ENCODE data around the gene PCCA.
"Not testable (repeated sequence)": the region's sequence is repeated elsewhere in the genome, so short reads cannot be mapped to it uniquely, and the experiment has no call there.

PCCA gene, protein sequence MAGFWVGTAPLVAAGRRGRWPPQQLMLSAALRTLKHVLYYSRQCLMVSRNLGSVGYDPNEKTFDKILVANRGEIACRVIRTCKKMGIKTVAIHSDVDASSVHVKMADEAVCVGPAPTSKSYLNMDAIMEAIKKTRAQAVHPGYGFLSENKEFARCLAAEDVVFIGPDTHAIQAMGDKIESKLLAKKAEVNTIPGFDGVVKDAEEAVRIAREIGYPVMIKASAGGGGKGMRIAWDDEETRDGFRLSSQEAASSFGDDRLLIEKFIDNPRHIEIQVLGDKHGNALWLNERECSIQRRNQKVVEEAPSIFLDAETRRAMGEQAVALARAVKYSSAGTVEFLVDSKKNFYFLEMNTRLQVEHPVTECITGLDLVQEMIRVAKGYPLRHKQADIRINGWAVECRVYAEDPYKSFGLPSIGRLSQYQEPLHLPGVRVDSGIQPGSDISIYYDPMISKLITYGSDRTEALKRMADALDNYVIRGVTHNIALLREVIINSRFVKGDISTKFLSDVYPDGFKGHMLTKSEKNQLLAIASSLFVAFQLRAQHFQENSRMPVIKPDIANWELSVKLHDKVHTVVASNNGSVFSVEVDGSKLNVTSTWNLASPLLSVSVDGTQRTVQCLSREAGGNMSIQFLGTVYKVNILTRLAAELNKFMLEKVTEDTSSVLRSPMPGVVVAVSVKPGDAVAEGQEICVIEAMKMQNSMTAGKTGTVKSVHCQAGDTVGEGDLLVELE

DNA sequence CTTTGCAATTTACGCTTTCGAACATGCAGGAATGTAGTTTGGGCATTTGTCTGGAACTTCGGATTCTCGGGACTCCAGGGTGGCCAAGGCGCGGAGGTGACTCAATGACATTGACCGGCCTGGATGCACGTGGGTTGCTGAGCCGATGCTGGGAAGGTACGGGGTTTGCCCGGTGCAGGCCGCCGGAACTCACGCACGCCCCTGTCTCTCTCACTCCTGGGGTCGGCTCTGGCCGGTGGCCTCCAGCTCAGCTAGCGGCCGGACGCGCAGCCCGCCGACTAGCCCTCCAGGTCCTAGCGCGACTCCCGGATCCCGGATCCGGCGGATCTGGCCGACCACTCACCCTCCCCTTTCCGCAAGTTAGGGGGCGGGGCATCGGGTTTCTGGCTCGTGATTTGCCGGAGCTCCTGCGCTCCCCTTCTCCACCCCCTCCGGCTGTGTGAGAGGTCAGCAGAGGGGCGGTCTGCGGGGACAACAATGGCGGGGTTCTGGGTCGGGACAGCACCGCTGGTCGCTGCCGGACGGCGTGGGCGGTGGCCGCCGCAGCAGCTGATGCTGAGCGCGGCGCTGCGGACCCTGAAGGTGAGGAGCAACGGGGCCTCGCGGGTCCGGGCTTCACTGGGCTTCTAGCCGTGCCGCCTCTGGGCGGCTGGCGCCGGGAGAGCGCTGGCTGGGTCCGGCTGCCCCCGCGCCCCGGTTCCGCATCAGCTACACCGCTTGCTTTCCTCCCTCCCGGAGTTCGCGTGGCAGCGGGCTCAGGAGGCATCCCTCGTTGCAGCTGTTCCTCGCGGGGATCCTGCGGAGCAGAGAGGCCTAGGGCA is at the start of gene PCCA:
TSS of gene PCCA (plus strand) at position 450 of the 821 bp plus-strand sequence. CDS start at position 478, 28 bp downstream.
- DNase-seq, result peak; percentile 37 to 96 (median 92)

DNA sequence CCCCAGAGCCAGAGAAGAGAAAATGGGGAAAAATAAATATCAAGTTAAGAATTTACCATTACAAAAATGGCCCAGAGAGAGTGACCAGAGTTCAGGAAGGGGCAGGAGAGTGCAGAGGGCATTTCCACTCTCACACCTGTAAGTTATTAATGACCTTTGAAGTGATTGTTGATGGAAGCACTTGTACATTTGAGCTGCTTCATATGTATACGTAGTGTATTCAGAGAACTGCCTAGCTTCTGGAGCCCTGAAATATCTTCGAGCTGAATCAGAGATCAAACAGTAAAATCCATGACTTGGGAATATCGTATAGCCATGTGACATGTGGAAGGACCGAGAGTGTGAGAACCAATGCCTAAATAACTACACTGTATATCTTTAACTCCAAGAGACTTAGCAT is 49.2 kb upstream of the PCCA start:
- no peak for DNase-seq

DNA sequence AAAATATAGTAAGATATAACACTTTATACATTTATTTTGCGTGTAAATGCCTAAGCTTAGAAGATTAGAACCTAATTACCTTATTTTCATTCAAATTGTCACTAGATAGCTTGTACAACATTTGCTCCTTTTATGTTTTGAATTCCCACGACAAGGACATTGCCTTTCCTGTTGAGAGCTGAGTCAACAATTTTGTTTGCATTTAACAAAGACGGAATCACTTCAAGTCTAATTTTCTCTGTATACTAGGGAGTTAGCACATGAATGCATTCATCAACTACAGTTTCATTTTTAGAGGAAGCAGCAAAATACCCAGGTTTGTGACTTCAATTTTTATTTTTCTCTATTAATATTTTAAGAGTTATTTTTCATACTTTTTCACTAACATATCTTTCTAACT is 48.7 kb upstream of the PCCA start:
- DNase-seq, result no peak

DNA sequence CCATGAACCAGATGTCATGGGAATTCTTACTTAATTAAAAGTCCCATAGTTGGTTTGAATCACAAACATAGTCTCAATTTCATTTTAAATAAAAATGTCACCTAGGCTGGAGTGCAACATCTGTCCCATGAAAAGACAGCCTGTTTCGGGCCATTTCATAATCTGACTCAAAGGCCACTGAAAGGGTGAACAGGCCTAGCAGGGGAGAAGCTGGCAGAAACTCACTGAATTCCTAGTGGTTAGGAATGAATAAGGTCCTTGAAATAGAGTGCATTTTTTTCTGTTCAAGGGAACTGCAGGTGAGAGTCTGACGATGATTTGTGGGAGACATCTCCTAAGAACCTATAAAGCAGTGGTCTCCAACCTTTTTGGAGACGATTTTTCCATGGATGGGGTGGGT is 44.0 kb upstream of the PCCA start:
- no peak for DNase-seq

DNA sequence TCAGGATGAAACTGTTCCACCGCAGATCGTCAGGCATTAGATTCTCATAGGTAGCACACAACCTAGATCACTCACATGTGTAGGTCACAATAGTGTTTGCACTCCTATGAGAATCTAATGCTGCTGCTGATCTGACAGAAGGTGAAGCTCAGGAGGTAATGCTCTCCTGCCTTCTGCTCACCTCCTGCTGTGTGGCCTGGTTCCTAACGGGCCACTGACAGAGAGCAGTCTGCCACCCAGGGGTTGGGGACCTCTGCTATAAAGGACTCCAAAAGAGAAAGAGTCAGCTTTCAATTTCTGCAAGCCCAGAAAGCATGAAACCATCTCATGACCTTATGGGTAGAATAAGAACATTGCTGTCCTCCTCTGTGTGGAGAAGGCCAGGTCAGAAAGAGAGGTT is 43.5 kb upstream of the PCCA start:
- DNase-seq, result no peak

DNA sequence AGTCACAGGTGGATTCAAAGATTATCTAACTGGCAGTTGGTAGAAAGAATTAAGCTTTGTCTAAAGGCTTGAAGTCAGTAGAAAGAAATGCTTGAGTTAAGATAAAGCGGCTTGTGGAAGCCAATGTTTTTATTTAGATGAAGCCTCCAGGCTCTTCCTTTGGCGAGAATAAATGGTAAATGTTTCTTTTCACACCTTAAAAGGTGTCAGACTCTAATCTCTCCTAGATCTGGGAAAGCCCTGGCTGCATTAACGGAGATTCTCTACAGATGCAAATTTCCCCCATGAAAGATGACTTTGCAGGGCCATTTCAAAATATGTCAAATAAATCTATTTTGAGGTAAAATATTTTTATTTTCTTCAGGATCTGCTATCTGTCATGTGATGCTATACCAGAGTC is 37.8 kb upstream of the PCCA start:
- DNase-seq, result no peak

DNA sequence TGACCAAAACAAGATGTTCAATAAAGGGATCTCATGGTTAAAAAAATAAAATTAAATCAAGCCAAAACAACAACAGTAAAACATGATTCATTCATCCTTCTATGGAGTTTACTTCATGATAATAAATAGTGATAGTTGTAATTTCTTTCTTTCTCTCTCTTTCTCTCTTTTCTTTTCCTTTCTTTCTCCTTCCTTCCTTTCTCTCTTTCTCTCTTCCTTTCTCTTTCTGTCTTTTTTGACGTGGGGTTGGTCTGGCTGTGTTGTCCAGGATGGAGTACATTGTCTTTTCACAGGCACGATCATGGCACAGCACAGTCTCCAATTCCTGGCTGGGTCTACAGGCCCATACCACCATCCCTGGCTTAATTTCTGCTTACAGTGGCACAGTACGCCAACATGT is 29.1 kb upstream of the PCCA start:
- no peak for DNase-seq

DNA sequence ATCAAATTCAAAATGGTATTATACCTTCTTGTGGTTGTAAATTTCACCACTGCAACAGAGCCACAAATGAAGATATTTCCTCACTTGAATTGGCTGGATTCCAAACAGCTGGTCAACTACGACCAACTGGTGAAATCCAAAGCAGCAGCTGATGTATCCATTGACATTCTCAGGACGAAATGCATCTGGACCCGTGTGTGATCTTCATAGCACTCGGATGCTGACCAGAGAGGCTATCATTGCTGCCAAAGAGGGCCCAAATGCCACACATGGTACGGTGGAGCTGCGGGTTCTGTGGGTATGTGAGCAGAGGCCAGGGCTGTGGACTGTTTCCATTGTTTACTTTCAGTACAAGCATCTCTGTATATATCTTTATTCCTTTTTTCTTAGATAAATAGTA is 25.6 kb upstream of the PCCA start:
- no peak for DNase-seq

DNA sequence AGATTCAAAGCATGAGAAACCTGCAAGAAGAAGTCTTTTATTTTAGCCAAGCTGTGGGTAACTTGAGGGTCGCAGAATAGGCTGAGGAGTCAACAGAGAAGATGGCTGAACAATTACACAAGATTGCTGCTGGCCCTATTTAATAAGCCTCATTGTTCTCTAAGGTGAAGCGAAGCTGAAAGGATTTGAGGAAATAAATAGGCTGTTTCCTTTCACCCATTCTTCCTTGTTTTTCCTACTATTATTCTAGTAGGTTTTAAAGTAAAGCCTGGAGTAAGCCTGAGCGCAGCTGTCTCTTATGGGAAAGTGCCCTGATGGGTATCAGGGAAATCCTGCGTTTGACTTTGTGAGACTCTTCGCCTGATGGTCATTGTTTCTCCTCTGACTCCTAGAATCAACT is 25.0 kb upstream of the PCCA start:
- DNase-seq, result no peak

DNA sequence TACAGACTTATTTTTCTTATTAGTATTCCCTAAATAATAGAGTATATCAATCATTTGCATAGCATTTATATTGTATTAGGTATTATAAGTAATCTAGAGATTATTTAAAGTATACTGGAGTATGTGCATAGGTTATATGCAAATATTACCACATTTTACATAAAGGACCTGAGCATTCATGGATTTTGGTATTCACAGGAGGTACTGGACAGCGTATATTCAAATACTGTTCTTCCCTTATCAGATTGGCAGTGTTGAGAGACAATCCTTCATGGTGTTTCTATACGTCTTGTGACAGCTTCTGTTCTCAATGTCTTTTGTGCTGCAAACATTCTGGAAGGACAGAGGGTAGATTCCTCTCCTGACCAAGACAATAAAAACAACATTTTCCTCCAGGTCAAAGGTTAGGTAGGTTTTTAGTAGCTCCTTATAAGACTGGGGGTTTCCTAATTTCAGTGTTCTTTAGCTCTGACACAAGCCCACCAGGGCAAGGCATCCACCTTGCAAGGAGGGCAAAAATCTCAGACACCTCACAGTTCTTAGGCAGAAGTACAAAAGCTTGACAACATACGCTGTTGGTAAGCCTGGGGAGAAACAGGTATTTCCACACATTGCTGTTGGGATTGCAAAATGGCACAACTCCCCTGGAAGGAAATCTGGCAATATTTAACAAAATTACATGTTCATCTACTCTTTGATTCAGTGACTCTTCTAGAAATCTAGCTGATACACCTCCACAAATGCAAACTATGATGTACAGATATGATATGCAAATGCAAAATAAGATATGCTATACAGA is 20.6 kb upstream of the PCCA start:
- DNase-seq, result no peak

DNA sequence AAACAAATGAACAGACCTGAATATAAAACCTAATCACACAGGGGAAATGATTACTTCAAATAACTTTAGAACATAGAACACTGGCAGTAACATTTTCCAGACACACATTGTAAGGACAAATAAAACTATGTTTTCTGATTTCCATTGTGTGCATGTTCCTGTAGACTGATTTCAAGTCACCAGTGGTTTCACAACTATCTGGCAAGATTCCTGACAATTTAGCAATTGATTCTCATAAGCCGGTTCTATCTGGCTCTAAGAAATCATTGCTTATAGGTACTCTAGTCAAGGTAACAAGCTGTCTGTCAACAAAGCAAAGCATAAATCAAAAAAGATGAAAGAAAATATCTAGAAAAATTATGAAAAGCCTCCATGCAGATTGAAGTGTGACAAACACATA is 19.6 kb upstream of the PCCA start:
- DNase-seq, result no peak

DNA sequence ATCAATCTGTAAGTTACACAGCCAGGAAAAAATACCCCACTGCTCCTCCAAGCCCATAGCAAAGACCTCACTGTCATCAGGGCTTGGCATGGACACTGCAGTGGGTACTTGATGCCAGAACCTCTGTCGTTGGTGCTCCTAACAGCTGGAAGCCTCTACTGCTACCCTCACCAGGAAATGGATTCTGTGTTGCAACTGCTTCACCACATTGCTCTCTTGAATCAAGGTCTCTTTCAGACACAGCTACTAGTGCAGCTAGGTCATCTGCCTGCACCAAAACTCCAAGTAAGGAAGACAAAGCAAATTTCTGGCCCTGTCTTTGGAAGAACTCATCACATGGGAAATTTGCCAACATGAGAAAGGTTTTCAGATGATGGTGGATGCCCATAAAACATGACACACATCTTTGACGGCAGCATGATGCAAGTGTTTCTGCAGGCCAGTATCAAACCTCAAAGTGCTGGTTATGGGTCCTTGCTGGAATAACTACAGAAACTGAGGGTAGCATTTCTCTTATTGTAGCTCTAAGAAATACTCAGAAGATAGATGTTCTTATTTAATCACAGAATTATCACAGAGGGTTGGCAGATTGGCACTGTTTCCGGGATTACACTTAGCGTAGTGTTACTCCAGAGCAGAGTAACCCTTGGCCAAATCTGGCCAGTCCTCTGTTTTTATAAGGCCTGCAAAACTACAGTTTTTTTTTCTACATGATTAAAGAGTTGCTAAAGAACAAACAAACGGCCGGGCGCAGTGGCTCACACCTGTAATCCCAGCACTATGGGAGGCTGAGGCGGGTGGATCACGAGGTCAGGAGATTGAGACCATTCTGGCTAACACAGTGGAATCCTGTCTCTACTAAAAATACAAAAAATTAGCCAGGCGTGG is 12.9 kb upstream of the PCCA start:
- DNase-seq, result no peak

DNA sequence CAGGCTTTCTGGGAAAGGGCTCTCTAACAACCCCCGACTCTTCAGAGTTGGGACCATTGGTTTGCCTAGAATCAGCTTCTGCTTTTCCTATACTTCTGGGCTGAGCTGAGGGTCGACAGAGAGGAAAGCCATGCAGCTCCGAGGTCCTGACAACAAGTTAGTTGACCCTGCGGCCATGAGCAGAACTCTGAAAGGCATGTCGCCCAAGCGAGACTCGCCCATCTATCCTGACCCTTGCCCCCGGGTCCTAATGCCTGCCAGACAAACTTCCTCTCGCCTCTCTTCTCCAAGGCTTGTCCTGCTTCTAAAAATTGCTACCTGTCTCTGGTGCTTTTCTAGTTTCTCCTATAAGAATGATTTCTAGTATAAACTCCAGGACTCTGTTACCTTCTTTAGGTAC is 9.9 kb upstream of the PCCA start:
- DNase-seq, result not testable (repeated sequence)

DNA sequence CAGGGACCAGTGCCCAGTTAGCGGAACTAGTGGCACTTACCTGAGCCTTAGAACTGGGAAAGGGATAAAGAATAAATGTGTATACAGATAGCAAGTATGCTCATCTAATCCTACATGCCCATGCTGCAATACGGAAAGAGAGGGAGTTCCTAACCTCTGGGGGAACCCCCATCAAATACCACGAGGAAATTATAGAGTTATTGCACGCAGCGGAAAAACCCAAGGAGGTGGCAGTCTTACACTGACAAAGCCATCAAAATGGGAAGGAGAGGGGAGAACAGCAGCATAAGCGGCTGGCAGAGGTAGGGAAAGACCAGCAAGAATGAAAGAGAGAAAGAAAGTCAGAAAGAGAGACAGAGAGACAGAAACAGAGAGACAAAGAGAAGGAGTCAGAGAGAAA is 5.5 kb upstream of the PCCA start:
- not testable (repeated sequence) for DNase-seq

DNA sequence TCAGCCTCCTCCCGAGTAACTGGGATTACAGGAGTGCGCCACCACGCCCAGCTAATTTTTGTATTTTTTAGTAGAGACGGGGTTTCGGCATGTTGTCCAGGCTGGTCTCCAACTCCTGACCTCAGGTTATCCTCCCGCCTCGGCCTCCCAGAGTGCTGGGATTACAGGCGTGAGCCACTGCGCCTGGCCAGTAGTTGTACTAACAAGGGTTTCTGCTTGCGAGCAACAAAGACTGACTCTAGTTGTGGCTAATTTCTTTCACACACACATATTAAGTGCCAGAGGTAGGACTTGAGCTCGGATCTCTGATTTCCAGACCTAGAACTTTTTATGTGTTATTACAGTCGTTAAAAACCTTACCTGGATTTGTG is 635 bp upstream of the PCCA start:
- DNase-seq, result peak in 2 of 58 donors; percentile 14 to 18

DNA sequence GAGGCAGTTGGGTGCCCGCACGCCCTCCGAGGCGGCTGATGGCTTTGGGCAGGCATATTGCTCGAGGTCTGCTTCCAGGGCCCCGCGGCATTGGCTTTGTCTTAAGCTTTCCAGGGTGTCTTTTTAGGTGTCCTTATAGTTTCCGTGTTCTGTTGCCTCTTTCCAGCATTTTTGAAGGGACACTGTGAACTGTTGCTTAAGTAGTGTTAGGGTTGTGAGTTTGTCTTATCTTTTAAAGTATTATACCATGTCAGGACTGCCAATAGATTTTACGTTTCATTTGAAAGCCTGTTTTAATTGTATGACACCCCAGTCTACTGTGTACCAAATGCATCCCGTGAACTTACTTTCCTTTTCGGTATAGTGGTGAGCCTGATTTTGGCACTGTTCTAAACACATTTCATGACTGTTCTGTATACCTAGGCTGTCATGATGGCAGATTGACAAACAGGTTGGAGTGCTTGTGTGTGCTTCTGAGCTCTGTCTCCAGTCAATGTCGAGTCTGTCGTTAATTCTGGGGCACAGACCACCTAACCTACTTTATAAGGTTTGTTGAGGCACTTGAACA is 656 bp downstream of the PCCA start:
- peak in 4 of 58 donors; percentile 34 to 46 (median 39) for DNase-seq

DNA sequence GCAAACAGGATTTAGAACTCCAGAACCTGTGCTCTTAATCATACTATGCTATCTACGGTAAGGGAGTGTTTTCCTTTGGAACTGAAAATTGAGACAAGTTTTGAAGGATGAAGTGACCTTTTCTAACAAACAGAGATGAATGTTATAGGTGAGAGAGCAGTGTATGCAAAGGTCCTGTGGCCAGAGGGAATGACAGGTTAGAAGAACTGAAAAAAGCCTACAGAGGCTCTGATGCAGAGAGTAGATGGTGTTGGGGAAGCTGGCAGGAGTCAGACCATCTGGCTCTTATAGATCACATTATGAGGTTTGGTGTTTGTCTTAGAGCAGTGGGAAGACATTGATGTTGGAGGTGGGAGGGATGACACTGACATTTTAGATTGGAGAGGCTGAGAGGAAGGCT is 2.0 kb downstream of the PCCA start:
- no peak for DNase-seq

DNA sequence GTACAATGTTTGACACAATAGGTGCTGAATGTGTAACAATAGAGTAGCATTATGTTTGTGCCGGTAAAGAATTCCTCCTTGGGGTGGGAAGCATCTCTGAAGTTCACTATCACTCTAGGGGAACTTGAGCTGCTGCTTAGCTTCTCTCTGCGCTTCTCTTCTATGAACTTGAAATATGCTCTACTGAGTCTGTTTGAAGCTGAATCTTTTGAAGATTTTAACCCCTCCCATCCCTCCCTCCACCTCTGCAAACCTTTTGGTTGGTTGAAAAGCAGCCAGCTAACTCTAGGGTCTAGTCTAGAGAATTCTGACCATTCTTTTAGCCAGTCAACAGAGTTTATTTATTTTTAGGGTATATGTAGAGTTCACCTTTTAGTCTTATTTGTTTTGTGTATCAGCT is 2.5 kb downstream of the PCCA start:
- DNase-seq, result no peak

DNA sequence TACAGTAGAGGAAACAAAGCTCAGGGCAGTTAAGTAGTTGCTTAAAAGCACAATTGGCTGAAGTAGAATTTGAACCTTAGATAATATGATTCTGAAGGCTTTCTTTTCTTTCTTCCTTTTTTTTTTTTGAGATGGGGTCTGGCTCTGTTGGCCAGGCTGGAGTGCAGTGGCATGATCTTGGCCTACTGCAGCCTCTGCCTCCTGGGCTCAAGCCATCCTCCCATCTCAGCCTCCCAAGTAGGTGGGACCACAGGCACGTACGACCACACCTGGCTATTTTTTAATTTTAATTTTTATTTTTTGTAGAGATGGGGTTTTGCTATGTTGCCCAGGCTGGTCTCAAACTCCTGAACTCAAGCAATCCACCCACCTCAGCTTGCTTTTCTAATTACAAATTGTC is 3.4 kb downstream of the PCCA start:
- not testable (repeated sequence) for DNase-seq

DNA sequence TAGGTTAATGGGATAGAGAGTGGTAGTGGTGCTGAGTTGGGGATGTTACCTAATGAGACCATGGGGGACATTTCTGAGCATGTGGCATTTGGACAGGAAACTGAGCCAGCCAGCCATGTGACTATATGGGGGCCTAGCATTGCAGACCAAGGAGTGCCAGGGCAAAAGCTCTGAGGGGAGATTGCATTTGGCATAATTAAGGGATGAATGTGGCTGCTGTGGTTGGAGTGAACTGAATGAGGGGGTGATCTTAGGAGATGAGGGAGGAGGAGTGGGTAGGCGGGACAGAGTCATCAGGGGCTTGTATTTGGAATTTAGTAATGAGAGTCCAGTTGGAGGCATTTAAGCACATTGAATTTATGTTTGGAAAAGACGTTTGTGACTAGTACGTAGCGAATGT is 6.6 kb downstream of the PCCA start:
- DNase-seq, result no peak
